COLO668 (cell line): Measurements from ENCODE around the gene SLC4A4.
A peak's percentile ranks its signal among the peaks of the same experiment; 100 is the strongest.

Experiments
- DNase-seq: peaks from one replicate; lab custom pipeline; 2025; ENCODE audit not compliant: unreplicated experiment; lab: John Stamatoyannopoulos, UW

The SLC4A4 gene

DNA sequence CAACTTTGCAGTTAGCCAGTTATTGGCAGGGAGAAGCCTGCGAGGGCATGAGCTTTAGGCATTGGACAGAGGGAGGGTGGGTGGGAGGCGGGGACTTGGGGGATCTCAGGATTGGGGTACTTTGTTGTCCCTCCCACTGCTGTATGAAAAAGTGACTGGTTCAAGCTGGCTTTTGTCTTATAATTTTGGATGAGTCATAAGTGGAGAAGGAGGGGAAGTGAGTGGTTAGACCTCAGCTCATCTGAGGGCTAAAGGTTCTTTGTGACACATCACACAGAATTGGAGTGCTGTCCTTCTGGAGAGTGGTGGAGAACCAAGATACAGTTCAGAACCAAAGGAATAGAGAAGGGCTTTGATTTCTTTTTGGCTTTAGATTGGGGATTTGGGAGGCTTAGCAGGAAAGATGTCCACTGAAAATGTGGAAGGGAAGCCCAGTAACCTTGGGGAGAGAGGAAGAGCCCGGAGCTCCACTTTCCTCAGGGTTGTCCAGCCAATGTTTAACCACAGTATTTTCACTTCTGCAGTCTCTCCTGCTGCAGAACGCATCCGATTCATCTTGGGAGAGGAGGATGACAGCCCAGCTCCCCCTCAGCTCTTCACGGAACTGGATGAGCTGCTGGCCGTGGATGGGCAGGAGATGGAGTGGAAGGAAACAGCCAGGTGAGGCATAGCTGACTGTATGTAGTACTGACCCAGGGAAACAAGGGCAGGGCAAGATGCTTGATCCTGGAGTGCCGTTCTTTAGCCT is at the start of gene SLC4A4:
Gene SLC4A4, plus strand, starts transcription at position 175 of the 748 bp plus-strand sequence.
- DNase-seq = no peak

DNA sequence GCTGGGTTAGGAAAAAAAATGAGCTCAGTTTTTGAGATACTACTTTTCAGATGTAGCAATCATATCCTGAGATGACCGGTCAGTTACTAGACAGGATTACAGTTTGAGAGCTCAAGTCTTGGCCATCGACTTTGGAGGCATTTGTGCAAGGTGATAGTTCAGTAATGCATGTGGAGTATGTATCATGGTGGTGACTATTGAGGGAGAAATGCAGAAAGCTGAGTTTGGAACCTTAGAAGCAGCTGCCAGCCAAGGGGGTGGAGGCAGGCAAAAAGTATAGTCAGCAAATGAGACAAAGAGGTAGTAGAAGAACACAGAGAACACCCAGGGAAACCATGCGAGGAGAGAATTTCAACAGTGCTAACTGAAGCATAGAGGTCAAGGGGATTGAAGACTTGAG is 48.7 kb upstream of the SLC4A4 start:
- DNase-seq = no peak

GRCh38 chr4:71290476-71290875 is 48.3 kb upstream of the SLC4A4 start:
- DNase-seq = no peak

DNA sequence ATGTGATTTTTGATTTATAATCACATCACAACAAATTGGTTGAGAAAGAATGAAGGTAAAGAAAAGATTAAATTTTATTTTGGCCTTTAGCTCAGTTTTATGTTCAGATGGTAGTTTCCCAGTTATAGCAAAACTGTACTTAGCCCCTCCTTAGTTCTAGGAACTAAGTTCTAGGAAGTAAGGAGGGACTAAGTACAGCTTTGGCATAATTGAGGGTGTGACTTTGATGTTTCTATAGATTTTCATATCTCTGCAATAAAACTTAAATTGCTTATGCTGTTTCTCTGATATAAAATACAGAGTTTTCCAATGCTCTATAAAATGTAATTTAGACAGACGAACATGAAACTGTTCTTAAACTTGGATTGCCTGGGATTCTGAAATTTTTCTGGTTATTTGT is 46.6 kb upstream of the SLC4A4 start:
- DNase-seq = no peak

GRCh38 chr4:71293705-71294104 is 45.1 kb upstream of the SLC4A4 start:
- DNase-seq = no peak

DNA sequence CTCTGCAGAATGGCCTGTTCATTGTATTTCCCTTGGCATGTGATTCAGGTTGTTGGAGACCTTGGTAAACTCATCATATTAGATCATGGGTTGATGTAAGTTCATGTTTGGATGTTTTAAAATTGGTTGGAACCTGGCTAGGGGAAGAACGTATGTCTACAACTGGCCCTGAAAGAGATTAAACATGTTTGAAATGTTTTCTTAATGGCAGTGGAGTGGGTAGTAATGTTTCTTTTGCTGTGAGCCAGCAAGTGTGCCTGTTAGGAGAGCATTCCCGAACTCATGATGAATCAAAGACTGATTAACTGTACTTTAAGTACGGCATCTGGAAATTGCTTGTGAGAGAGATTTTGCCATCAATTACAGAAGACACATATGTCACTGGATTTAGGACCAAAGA is 44.5 kb upstream of the SLC4A4 start:
- no peak for DNase-seq

DNA sequence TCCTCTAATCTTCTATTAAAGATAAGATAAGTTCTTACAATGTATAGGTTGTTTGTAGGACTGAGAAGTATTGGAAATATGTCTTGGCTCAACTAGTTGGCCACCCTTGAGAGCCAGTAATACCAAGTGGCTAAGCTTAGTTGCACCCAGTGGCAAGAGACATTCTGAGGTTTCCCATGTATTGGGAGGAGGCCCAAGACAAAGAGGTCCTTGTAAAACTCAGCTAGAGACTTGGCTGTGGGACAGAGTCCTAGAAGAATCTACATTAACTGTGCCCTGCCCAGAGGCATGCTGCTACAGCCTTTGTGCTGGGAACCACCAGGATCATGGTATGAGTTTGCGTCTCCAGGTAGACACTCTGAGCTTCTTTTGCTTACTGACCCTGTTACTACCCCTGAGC is 41.9 kb upstream of the SLC4A4 start:
- no peak for DNase-seq

DNA sequence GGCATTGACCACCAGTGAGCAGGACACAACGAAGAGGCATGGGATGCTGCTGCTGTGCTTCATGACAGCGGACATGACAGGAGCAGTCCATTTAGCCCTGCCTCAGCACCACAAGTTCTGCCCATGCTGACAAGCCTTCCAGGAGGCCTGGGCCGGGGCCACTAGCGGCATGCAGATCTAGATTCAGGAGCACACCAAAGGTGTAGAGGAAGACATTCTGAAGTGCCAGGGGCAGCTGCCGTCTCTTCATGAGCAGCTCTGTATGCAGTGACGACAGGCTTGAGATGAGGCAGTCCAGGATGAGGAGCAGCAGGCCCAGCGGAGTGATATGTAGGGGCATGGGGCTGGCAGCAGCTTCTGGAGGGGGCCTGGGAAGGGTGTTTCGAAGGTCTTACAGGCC is 38.5 kb upstream of the SLC4A4 start:
- DNase-seq = no peak

DNA sequence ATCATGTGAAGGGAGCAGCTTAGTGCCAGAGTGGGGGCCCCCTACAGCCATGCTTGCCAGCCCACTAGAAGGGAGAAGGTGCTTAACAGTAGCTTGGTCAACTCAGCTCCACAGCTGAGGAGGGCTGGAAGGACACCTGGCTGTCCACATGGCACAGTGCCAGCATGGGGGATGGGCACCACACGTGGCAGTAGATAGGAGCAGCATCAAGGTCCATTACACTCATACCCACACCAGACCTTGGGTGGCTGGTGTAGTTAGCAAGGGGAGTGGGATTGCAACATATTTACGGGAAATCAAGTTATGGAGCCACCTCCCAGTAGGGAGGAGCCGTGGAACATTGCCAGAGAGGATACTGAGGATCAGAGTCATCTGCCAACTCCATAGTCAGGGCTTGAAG is 37.9 kb upstream of the SLC4A4 start:
- peak; percentile 68 for DNase-seq

DNA sequence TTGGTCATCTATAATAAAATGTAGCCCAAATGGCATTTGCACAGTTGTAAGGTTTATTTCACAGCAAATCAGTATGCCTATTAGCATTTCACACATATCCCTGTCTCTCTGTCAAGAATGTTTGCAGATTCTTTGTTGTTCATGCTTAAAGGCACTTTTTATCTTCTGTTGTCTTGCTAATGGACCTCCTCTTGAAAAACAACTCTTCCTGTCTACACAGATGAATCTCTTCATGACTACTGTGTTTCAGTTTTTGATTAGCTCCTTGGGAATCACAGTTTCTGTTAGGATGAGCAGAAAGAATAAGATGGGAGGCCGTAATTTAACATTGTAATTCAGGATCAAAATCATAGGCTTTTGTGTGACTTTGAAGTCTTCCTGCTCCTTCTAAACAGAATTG is 35.5 kb upstream of the SLC4A4 start:
- DNase-seq = no peak

DNA sequence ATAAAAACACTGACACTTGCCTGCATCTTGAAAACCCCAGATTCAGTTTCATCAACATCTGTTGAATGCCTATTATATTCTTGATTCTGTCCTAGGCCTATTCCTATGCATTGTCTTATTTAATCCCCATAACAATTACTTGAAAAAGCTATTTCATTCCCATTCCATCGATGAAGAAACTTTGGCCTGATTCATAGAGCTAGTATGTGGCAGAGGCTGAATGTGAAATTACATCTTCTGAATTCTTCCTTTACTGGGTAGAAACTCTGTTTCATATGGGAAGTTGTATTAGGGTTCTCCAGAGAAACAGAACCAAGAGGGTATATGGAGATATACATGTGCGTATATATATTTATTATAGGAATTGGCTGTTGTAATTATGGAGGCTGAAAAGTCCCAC is 35.0 kb upstream of the SLC4A4 start:
- no peak for DNase-seq

DNA sequence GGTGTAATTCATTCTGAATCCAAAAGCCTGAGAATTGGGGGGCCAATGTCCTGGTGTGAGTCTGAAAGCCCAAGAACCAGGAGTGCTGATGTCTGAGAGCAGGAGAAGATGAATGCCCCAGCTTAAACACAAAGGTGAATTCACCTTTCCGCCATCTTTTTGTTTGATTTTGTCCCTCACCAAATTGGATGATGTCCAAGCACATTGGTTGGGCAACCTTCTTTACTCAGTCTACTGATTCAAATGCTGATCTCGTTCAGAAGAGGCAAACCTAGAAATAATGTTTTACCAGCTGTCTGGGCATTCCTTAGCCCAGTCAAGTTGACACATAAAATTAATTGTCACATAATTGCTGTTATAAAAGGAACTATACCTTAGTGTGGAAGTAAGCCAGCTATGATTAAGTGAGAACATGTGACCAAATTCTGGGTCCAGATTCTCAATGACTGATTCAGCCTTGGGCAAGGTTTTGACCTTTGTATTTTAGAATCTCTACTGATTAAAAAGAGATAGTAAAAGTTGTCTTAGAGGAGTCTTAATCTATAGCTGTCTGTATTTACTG is 34.5 kb upstream of the SLC4A4 start:
- DNase-seq = no peak

GRCh38 chr4:71307729-71308128 is 31.1 kb upstream of the SLC4A4 start:
- DNase-seq = no peak

DNA sequence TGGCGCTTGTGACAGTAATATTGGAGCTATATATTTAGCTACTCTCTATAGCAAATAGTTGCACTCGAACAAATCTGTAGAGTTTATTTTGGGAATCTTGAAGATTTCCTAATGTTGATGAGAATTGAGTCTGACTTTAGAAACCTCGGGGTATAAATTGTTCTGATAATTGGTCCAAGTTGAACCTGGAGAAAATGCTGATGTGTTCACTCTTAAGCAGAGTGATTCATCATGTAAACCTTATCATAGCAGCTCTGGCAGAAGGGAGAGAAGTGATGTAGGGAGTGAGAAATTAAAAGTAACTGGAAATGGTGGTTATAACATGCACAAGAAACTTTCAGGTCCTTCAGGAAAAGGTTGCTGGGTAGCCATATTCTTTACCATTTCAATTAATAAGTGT is 16.4 kb upstream of the SLC4A4 start:
- no peak for DNase-seq

- DNase-seq = no peak
Observed at GRCh38 chr4:71333368-71333767, 5.5 kb upstream of the SLC4A4 start.

- no peak for DNase-seq
Observed at GRCh38 chr4:71333960-71334359, 4.9 kb upstream of the SLC4A4 start.

DNA sequence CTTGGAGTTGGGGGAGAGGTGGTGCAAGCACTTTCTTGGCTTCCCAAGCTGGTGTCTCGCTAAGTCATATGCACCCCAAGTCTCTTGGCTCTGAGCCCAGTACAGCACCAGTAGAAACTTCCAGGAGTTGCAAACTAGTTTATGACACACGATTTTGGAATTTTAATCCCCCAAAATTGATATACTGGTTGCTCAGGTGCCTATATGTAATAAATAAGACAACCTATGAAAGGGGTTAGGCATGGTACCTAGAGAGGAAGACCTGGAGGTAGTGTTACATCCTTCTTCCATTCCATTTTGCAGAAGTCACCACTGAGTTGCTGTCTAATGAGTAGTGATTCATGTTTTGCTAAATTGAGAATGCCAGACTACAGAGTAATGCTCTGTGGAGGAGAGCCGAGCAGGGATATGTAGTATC is 4.3 kb upstream of the SLC4A4 start:
- no peak for DNase-seq

- no peak for DNase-seq
Observed at GRCh38 chr4:71343670-71344466, 5.0 kb downstream of the SLC4A4 start.

DNA sequence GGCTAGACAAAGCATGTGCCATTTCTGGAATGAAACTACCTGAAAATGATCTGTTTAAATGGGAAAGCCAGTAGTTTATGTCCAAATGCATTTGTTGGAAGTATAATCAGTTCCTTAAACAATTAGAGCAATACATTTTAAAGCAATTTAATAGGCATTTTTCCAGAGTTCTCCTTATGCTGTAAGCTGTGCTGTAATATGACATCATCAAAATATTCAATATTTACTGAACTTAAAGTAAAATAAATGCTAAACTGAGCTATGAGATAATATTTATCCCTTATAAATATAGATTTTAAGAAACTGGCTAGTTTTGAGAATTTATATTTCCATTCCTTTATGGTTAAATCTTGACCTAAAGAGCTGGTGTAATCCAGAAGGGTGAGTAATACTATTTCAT is 7.9 kb downstream of the SLC4A4 start:
- DNase-seq = no peak

DNA sequence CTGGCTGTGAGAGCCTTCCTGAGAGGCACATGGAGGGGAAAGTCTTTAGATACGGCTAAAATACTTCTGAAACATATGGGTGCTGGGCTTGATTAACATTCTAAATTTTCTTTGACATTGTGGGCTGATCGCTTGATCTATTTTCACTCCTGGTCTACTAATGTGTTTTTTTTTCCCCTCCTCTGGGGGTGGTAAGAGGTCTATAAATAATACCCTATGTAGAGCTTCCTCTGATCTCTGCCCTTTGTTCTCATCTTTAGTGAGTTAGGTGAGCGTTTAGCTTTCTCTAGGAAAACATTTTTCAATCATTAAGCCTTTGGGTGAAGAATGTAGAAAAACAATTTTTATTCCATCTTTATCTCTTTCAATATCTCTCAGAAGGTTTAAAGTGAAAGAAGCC is 9.8 kb downstream of the SLC4A4 start:
- DNase-seq = no peak

GRCh38 chr4:71355045-71355444 is 16.2 kb downstream of the SLC4A4 start:
- no peak for DNase-seq

DNA sequence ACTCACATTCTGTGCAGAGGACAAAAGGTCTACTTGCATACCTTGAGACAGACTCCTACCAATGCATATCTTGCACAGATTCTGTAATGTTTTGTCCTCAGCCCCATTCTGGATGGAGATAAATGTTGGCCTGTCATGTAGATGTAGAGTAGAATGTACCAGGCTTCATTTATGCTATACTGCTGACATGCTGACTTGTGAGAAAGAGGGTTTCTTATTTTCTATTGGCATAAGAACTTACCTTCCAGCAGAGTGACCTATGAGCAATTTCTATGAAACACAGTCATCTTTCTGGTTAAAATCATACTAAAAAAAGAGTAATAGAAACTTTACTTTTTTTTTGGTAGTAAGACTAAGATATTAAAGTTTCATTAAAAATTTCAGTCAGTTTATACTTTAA is 17.2 kb downstream of the SLC4A4 start:
- DNase-seq = no peak
